Neural cell (in vitro differentiated cells): ENCODE data around the gene B4GALNT3. TPM values are rescaled to one million over a fixed set of nuclear protein-coding genes. Genes with fewer than 3 reads are reported as not detected.

ENCODE experiments used
- H2AFZ ChIP-seq: fragments of 200-600, 300-800 bp; sonication (generic), shearing (Covaris generic); 2 replicates; pipeline ENCODE4 v1.6.0; 2014; ENCODE audit warnings: low read depth, mild to moderate bottlenecking, antibody characterized with exemption, low read length, moderate library complexity
- H3F3A ChIP-seq: fragments of 200-600 bp; shearing (Covaris generic); 2 replicates; pipeline ENCODE4 v1.6.1; 2016; ENCODE audit warnings: mild to moderate bottlenecking, moderate library complexity, mixed read lengths, antibody characterized with exemption, low read length; ENCODE audit not compliant: insufficient read depth, poor library complexity, severe bottlenecking
- H3K27ac ChIP-seq: fragments of 200-600, 300-800 bp; sonication (generic), shearing (Covaris generic); 2 replicates; pipeline ENCODE4 v1.5.1; 2014; ENCODE audit warnings: mild to moderate bottlenecking, low read length, moderate library complexity
- H3K27me3 ChIP-seq: fragments of 300-800, 200-600 bp; sonication (generic), shearing (Covaris generic); 2 replicates; pipeline ENCODE4 v1.6.0; 2014; ENCODE audit warnings: mild to moderate bottlenecking, low read depth, low read length, moderate library complexity; ENCODE audit not compliant: insufficient read depth
- H3K36me3 ChIP-seq: fragments of 300-800, 200-600 bp; sonication (generic), shearing (Covaris generic); 2 replicates; pipeline ENCODE4 v1.5.1; 2014; ENCODE audit warnings: mild to moderate bottlenecking, antibody characterized with exemption, low read length, moderate library complexity; ENCODE audit not compliant: insufficient read depth
- H3K4me2 ChIP-seq: fragments of 300-800, 200-600 bp; sonication (generic), shearing (Covaris generic); 2 replicates; pipeline ENCODE4 v1.6.0; 2014; ENCODE audit warnings: mild to moderate bottlenecking, low read length
- H3K4me3 ChIP-seq: fragments of 300-800, 200-600 bp; sonication (generic), shearing (Covaris generic); 2 replicates; pipeline ENCODE4 v1.5.1; 2014; ENCODE audit warnings: mild to moderate bottlenecking, low read length, moderate library complexity
- H3K79me2 ChIP-seq: fragments of 200-600 bp; shearing (Covaris generic); replicated peaks from 2 replicates; pipeline ENCODE4 v1.6.0; 2014; ENCODE audit warnings: mild to moderate bottlenecking, low read length, moderate library complexity; ENCODE audit not compliant: insufficient read depth
- H3K9ac ChIP-seq: fragments of 300-800, 200-600 bp; sonication (generic), shearing (Covaris generic); 2 replicates; pipeline ENCODE4 v1.6.1; 2016; ENCODE audit warnings: mild to moderate bottlenecking, low read length, mixed read lengths
- H3K9me2 ChIP-seq: fragments of 200-600 bp; shearing (Covaris generic); 2 replicates; pipeline ENCODE4 v1.6.1; 2016; ENCODE audit warnings: mild to moderate bottlenecking, low read length, mixed read lengths; ENCODE audit not compliant: insufficient read depth
- H3K9me3 ChIP-seq: fragments of 200-600, 300-800 bp; sonication (generic), shearing (Covaris generic); 2 replicates; pipeline ENCODE4 v1.6.1; 2016; ENCODE audit warnings: mild to moderate bottlenecking, mixed run types, low read length, moderate library complexity, mixed read lengths
- H4K20me1 ChIP-seq: fragments of 200-600 bp; shearing (Covaris generic); 2 replicates; pipeline ENCODE4 v1.6.1; 2016; ENCODE audit warnings: mild to moderate bottlenecking, mixed run types; ENCODE audit not compliant: insufficient read depth
- CTCF ChIP-seq: fragments of 450-650 bp; IDR thresholded peaks from 2 replicates; pipeline ENCODE4 v1.5.1; 2014; ENCODE audit warnings: antibody characterized with exemption, mild to moderate bottlenecking, moderate library complexity; ENCODE audit not compliant: poor library complexity, severe bottlenecking
- EP300 ChIP-seq: fragments of 450-650 bp; conservative IDR thresholded peaks from 2 replicates; pipeline ENCODE4 v1.6.1; 2014; ENCODE audit warnings: antibody characterized with exemption, mild to moderate bottlenecking, moderate library complexity; ENCODE audit not compliant: poor library complexity, severe bottlenecking
- EZH2 ChIP-seq: fragments of 200-600, 300-800 bp; shearing (Covaris generic), sonication (generic); IDR thresholded peaks from 2 replicates; pipeline ENCODE4 v1.6.1; 2014; ENCODE audit warnings: antibody characterized with exemption, low read length, borderline replicate concordance, mild to moderate bottlenecking; ENCODE audit not compliant: insufficient read depth, poor library complexity, severe bottlenecking
- MXI1 ChIP-seq: fragments of 450-650 bp; conservative IDR thresholded peaks from 2 replicates; pipeline ENCODE4 v1.6.1; 2014; ENCODE audit warnings: antibody characterized with exemption, mild to moderate bottlenecking; ENCODE audit not compliant: poor library complexity, severe bottlenecking
- POLR2AphosphoS5 ChIP-seq: IDR thresholded peaks from 2 replicates; pipeline ENCODE4 v1.6.1; 2012
- RAD21 ChIP-seq: fragments of 450-650 bp; conservative IDR thresholded peaks from 2 replicates; pipeline ENCODE4 v1.6.1; 2014; ENCODE audit warnings: antibody characterized with exemption, mild to moderate bottlenecking, moderate library complexity
- REST ChIP-seq: IDR thresholded peaks from 2 replicates; pipeline ENCODE4 v1.6.1; 2012; ENCODE audit warnings: borderline replicate concordance
- SMC3 ChIP-seq: fragments of 450-650 bp; conservative IDR thresholded peaks from 2 replicates; pipeline ENCODE4 v1.6.1; 2014; ENCODE audit warnings: antibody characterized with exemption, mild to moderate bottlenecking, moderate library complexity; ENCODE audit not compliant: poor library complexity
- TAF1 ChIP-seq: IDR thresholded peaks from 2 replicates; pipeline ENCODE4 v1.6.1; 2012; ENCODE audit warnings: low read depth
- polyA plus RNA-seq: library from polyadenylated mRNA; depleted of rRNA; stranded (reverse); fragments of >200 nt; gene quantifications from 2 replicates; pipeline ENCODE4 v1.2.3, GENCODE V29; 2014

B4GALNT3 gene
- polyA plus RNA-seq, 1 donor from 2014 or later: 6.7 TPM

- no peak overlapping the region for H2AFZ ChIP-seq
- no peaks in the 10 kb centered on the region for H3K36me3 ChIP-seq
- H3K4me3 ChIP-seq: no peak overlapping the region
- H3K9me2 ChIP-seq: no peaks in the 10 kb centered on the region
- H4K20me1 ChIP-seq: no peaks in the 10 kb centered on the region
- no peak overlapping the region for H3K4me2 ChIP-seq
- no peaks in the 10 kb centered on the region for H3K27me3 ChIP-seq
- no peak overlapping the region for H3K9ac ChIP-seq
- H3K27ac ChIP-seq: no peak overlapping the region
- no peaks in the 10 kb centered on the region for H3K9me3 ChIP-seq
- TF ChIP-seq REST (no peak), RAD21 (no peak), TAF1 (no peak), EP300 (no peak), MXI1 (no peak), CTCF (no peak), SMC3 (no peak), EZH2 (no peak), POLR2AphosphoS5 (no peak)
- no peaks in the 10 kb centered on the region for H3F3A ChIP-seq
- no peaks in the 10 kb centered on the region for H3K79me2 ChIP-seq
These were observed 12.6 kb upstream of the B4GALNT3 start for GRCh38 chr12:447141-447540.

GRCh38 chr12:449203-449602 is 10.5 kb upstream of the B4GALNT3 start:
- Histone ChIP-seq H3K27ac (no peak overlapping the region), H3K9me2 (no peaks in the 10 kb centered on the region), H3K4me3 (no peak overlapping the region), H3F3A (no peaks in the 10 kb centered on the region), H2AFZ (no peak overlapping the region), H3K79me2 (no peaks in the 10 kb centered on the region), H4K20me1 (no peaks in the 10 kb centered on the region), H3K36me3 (no peaks in the 10 kb centered on the region), H3K4me2 (no peak overlapping the region), H3K9ac (no peak overlapping the region), H3K27me3 (no peaks in the 10 kb centered on the region), H3K9me3 (no peaks in the 10 kb centered on the region)
- no peak for TF ChIP-seq REST
- no peak for TF ChIP-seq EZH2
- no peak for TF ChIP-seq RAD21
- TF ChIP-seq EP300: no peak
- TF ChIP-seq TAF1: no peak
- no peak for TF ChIP-seq SMC3
- no peak for TF ChIP-seq CTCF
- no peak for TF ChIP-seq MXI1
- no peak for TF ChIP-seq POLR2AphosphoS5
